NCI-H187 treated with DMSO at 0.1 percent for 48 hours (cell line): ENCODE measurements around the gene STON2.
"Not testable (repeated sequence)": the region's sequence is repeated elsewhere in the genome, so short reads cannot be mapped to it uniquely, and the experiment has no call there.

ENCODE experiments used
- DNase-seq: peaks from one replicate; lab custom pipeline; 2025; lab: John Stamatoyannopoulos, UW

STON2 gene

GRCh38 chr14:81400202-81400678 is at the start of gene STON2:
STON2 (minus strand) TSS chr14:81400324; CDS start chr14:81398382, 1,942 bp downstream.
- peak; percentile 36 for DNase-seq

GRCh38 chr14:81449576-81449975 is 49.5 kb upstream of the STON2 start:
- DNase-seq: no peak

DNA sequence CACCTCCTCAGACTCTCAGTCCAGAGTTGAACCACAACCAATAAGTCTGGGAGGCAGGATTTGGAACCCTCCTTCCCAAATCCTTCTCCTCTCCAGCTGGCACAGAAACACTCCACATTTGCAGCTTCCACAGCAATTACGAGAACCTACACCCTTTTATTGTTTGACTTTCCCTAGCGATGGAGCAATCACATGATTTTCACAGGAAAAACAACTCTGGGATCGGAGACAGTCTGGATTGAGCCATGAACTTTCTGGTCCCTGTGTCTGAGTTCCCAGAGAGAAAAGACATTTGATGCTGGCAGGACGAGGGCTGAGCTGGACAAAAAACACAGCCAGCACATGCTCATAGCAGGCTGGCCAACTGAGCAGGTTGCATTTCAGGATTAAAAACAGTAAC is 49.0 kb upstream of the STON2 start:
- no peak for DNase-seq

DNA sequence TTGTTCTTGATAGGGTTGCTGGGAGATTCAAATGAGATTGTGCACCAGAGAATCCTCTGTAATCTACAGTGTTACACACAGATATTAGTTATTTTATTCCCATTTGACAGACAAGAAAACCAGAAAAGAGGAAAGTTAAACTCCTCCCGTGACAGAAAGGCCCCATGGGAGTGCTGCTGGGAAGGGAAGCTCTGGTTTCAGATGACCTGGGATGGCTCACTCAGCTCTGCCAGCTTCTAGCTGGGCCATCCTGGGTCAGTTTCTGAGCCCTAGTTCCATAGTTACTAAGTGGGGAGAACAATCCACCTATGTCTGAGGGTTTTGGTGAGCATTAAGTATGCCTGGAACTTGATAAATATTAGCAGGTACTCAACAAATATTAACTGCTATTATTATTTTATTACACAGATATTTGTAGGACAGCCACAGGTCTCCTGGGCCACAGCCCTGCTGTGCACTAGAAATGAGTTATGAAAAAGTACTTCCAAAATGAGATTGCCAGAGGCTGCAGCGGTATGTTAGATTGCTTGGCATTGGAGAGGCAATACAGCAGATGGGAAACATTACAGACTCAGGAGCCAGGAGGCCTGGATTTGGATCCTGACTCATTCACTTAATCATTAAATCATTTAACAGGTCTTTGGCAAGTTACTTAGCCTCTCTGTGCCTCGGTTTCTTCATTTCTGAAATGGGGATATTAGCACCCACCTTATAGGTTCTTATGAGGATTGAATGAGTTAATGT is 47.1 kb upstream of the STON2 start:
- DNase-seq: no peak

DNA sequence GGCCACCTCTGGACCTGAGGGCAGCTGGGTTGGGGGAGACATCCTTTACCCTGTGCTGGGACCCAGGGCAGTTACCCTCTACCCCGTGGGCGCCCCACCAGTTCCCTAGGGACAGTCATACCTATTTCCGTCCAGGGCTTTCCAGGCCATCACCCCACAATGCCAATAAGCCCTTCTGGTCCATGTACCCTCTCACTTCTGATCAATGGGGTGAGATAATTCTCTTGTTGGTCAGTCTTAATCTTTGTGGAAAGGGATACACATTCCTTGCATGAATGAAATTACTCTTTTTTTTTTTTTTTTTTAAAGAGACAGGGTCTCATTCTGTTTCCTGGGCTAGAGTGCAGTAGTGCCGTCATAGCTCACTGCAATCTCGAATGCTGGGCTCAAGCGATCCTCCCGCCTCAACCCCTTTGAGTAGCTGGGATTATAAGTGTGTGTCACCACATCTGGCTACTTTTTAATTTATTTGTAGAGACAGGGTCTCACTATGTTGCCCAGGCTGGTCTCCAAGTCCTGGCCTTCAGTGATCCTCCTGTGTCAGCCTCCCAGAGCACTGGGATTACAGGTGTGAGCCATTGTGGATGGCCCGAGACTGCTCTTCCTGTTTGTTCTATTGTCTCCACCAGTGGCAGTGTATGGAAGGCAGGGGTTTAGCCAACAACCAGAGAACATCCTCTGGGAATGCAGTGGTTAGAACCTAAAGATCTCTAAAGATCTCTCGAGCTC is 46.3 kb upstream of the STON2 start:
- DNase-seq: no peak

GRCh38 chr14:81441626-81442134 is 41.6 kb upstream of the STON2 start:
- DNase-seq: no peak

- DNase-seq: no peak
These were observed 39.9 kb upstream of the STON2 start for GRCh38 chr14:81440041-81440440.

GRCh38 chr14:81437244-81437643 is 37.1 kb upstream of the STON2 start:
- DNase-seq: no peak

GRCh38 chr14:81436296-81437138 is 36.4 kb upstream of the STON2 start:
- no peak for DNase-seq

- no peak for DNase-seq
These were observed 35.5 kb upstream of the STON2 start for GRCh38 chr14:81435391-81436295.

DNA sequence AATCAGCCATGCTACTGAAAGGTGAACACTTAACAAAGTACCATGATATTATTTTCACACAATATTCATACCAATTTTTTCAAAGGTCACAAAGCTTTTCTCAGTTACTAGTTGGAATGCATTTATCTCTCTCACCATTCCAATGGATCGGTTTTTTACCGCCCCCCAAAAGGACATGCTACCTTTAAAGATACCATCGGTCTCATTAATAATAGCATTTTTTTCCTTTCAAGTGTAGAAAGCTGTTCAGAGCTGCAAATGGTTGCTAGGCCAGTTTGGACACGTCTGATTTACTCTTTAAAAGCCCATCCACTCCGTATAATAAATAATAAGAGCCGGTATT is 34.9 kb upstream of the STON2 start:
- DNase-seq: no peak

- no peak for DNase-seq
These were observed 34.1 kb upstream of the STON2 start for GRCh38 chr14:81434230-81434629.

DNA sequence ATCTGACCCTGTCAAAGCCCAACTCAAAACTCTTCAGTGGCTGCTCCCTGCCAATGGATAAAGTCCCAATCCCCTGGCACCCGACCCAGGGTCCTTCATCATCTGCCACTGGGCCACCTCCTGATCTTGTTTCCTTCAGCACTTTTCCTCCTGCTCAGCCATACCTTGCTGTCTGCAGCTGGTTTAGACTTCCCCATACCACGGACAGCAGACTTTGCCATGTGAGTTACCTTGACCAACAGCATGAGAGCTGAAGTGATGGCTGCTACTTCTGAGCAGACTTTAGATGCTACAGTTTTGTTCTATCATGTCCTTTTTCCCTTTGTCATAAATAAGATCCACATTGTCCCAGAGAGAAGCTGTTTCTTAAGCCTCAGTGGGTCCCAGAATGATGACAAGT is 33.3 kb upstream of the STON2 start:
- no peak for DNase-seq

GRCh38 chr14:81432219-81432661 is 32.1 kb upstream of the STON2 start:
- DNase-seq: no peak

DNA sequence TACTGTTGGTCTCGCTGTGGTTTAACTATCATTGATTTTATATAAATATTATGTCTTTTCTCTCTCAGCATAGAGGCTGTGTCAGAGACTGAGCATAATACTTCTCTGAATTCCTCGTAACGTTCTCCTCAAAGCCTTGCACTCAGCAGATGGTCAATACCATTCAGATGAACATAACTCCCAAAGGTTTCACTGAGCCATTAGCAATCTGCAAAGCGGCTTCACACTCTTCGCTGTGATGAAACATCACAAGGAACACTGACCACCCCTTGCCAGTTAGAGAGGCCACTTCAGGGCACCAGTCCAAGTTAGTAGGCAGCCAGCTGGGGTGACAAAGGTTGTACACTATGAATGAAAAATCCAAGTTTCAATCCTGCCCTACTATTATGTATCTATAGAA is 30.1 kb upstream of the STON2 start:
- no peak for DNase-seq

GRCh38 chr14:81429749-81430148 is 29.6 kb upstream of the STON2 start:
- DNase-seq: not testable (repeated sequence)

DNA sequence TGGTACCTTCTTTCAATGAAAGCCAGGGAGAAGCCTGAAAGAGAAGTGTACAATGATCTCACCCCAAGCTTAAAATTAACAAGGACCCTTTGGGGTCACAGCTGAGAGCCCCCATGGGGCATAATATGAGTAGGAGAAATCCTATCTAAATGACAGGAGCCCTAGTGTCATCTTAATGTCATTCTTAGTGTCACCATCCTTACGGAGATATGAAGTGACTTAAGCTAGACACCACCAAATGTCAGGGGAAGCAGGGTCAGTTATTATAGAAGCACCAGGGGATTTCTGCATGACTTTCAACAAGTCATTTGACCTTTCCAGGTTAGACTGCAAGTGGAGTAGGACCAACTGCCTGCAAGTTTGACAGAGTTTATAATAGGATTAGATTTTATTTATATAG is 28.9 kb upstream of the STON2 start:
- DNase-seq: no peak

- DNase-seq: no peak
These were observed 27.4 kb upstream of the STON2 start for GRCh38 chr14:81427348-81428058.

DNA sequence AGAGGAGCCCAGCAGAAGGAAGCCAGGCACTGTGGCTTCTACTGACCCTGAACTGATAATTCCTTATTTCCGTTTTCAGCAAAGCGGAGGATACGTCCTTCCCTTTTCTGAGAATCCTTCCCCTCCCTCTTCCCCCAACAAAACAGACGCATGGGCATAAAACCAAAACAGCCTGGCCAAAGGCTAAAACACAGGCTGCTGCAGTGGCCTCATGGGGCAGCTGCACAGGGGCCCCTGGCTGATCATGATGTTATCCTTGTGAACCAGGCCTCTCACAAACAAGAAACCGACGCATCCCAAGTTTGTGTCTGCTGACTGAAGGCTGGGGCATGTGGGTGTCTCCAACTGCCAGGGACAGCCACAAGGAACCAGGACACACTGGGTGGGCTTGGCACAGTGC is 23.4 kb upstream of the STON2 start:
- no peak for DNase-seq

- no peak for DNase-seq
These were observed 18.1 kb upstream of the STON2 start for GRCh38 chr14:81418057-81418790.
